ENCODE data around the gene BPIFB6.

BPIFB6 gene

DNA sequence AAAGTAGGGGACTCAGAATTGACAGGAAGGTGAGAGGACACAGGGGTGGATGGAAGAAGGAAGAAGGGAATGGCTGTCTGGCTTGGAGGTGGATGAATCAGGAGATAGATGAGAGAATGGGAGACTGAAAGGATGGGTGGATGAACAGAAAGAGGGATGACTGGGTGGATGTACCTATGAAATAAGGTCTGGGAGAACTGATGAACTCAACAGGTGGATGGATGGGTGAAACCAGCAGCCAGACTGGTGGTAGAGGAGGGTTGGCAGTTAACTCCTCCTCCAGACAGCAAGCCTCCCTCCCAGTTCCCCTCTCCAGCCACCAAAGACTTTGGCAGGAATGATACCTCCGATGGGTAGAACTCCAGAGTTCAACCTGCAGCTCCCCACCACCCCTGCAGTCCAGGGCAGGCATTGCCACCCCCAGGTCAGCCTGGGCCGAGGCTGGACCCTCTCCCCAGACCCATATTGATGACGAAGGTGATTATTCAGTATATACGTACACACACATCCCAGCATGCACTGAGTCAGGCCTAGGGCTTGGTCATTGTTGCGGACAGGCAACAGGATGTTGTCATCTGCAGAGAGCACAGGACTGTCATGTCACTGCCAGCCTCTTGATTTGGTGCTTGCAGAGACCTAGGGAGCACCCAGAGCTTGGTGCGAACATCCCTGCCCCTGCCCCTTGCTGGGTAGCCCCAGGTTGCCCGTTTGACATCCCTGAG, 29.2 kb upstream of the BPIFB6 start:
- no peak for DNase-seq

DNA sequence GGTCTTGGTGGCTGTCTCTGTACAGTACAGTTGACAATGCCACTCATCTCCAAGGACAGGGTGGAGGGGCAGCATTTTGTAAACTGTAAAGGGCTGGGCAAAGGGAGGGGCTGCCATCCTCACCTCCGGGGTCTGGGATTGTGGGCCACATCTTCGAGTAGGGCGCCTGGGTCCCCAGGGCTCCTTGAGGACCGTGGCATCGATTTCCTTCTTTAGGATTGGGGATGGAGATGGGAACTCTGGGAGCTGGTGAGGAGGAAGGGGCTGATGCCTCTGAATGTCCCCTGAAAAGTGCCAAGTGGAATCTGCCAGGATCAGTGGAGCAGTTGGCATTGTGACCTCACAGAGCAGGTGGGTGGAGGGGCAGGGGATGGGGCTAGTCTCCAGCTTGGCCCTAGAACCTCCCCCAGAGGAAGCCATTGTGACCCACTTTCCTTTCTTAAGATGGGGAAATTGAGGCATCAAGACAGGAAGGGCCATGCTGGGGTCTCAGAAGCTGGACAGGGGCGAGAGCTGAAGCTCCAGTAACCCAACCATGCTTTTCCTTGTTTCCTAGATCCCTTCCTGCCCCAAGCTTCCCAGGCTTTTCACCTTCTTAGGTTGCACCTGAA, 27.2 kb upstream of the BPIFB6 start, which contains the start of gene SUN5:
Gene SUN5 (minus strand): TSS at position 293 of the 611 bp plus-strand sequence. CDS start 93 bp downstream, at position 200.
- no peak for DNase-seq

DNA sequence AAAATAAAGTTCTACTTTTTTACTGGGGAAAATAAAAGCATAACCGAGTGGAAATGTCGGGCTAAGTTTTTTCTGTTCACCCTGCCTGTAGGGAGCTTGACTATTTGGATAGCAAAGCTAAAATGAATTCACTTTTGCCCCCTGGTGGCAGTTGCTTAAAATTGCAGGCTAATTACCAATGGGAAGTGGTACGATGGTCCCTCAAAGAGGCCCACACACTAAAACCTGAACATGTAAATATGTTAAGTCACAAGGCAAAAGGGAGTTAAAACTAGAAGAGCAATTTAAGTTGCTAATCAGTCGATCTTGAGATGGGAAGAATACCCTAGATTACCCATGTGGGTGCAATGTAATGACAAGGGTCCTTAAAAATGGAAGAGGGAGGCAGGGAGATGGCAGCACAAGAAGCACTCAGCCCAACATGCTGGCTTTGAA, 26.3 kb upstream of the BPIFB6 start:
- no peak for DNase-seq

DNA sequence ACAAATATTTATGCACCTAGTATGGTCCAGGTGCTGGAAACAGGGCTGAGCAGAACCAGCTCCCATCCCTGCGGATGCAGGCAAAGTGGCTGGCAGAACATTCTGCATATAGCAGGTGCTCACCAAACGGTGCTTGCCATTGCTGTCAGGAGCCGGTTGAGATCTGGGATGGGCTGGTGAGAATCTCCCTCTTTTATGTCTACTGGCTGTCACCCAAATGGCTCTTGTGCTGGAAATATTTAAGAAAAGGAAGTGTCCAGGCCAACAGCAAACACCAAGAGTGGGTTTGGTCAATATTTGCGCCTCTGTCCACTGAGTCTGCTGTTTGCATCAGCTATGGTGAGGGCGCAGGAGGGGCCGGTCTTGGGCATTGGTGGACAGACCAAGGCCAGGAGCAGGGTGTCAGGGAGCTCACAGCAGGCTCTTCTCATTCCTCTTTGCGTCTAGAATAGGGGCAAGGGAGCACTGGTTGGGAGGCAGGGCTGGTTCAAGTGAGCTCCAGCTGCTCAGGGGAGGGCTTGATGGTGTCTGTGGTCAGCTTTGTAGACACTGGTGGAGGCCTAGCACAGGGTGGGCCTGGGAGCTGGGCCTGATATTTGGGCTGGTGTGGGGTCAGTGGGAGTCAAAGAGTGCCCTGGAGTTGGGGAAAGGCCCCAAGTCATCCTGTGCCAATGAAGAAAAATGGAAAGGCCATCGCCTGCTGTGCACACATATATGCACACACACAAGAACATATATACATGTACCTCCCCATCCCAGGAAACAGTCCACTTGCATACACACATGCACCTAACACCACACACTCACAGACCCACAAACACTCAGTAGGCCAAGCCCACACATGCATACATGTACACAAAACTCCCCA, 25.3 kb upstream of the BPIFB6 start:
- DNase-seq = no peak

DNA sequence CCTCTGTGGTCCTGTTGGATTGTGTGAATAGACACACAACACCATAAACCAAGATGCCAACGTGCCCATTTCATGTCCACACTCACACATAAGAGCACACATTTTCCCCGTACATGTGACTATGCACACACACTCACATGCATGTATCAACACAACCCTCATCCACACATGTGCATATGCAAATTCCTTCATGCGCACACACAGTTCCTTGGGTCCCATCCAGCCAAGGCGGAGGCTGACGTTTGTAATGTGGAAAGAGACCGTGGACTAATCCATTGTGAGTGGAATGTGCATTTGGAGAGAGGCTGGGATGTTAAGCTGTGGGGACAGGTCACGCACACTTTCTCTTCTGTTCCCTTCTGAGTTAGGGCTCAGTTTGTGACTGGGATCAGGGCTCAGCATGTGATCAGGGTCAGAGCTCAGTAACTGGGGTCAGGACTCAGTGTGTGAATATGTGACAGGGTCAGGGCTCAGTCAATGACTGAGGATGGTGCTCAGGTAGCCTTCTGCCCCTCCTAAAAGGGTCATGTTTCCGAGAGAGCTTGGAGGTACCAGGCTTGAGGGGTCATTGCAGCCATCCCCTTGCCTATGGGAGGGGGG, 24.6 kb upstream of the BPIFB6 start:
- no peak for DNase-seq

DNA sequence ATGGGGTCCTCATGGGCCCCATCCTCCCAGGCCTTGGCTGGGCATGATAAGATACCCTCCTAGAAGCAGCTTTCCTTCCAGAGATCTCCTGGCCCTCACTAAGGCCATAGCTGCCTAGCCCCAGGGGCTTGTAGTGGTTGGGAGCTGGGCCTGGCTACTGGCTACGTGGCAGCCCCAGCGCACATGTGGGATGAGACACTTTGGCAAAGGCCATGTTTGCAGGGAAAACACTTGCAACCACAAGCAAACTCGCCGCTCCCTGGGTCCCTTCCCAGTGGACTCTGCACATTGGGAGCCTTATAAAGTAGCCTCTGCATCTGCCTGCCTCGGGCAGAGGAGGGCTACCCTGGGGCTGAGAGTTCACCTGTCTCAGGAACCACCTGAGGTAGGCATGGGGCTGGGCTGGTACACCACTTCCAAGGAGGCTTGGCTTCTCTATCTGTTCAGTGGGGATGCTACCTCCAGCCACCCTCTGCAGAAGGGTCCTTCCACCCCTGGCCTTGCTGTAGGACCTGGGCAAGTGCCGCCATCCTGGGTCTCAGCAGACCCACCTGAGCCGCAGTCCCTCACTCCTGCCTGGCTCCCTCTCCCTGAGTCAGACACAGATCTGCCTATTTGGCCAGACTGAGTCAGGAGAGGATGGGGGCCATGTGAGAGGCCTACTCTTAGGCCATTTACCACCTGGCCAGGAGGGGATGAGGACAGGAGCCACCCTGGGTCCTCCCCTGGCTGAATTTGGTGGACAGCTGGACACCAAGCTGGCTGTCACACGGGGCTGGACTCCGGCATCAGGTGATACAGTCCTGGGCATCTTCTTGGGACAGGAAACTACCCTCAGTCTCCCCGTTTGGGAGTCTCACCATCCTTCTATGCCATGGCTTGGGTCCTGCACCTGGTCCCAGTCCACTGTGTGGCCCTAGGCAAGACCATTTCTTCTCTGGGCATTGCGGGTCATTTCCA, 23.8 kb upstream of the BPIFB6 start, which contains the start of gene BPIFB2:
Gene BPIFB2 (plus strand): TSS at position 329 of the 960 bp plus-strand sequence. CDS start 871 bp downstream, outside the sequence.
- no peak for DNase-seq

DNA sequence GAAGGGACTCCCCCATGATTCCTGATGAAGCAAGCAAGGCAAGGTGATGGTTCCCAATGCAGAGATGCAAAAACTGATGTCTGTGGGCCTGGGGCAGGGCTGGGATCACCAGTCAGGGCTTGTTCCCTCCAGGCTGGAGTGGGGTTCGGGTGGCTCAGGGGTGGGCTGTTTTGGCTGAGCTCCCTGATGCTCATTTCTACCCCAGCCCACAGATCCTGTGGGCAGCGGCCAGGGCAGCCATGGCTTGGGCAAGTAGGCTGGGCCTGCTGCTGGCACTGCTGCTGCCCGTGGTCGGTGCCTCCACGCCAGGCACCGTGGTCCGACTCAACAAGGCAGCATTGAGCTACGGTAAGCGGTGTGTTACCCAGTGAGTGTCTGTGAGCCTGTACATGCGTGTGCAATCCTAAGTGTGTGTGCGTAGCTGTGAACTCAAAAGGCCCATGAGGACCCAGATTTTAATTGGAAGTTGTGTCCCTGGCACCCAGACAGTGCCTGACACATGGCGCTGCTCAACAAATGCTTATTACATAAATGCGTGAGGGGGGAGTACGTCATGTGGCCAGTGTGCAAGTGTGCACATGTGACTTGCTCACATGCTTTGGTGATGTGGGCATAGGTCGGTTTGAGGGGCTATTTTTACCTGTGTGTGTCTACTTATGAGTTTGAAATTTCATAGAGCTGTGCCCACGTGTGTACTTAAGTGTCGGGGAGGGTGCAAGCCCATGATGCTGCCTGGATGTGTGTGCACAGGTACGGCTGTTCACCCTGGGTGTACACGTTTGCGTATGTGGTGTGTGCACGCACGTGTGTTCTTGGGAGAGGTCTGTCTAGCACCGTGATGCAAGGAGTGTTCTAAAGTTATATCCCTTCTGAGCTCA, 22.9 kb upstream of the BPIFB6 start:
- DNase-seq = no peak

DNA sequence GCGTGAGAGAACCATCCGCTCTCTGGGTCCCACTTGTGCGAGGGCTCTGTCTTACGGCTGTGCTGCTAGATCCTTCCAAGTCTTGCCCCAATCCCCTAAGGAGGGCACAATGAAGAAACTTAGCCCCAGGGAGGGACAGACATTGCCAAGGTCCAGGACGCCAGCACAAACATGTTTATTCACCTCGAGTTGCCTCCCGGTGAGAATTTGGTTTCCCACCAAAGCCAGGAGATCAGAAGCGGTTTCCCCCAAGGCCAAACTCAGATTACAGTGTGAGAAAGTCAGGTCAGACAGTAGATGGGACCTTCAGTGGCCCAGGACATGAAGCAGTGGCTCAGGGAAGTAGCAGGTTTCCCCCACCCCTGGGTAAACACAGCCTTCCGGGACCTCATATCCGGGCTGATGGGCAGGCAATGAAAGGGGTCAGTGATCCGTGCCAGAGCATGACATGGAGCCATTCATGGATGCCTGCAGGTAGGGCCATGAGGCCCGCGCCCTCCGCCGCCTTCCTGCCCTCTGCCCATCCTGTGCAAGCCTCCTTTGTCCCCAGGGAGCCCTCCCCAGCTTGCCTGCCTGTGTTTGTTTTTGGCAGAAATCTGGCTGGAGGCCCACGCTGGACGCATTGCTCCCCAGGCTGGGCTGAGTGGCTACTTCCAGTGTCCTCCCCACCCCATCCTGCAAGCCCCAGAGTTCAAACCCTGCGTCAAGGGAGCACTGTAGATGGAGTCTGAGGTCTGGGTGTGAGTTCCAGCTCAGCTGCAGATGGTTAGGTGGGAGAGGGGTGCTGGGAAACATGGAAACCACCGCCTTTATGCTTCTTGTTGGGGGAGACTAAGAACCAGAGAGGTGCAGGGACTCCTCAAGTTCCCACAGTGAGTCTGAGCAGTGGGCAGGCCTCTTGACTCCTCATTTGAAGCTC, 22.0 kb upstream of the BPIFB6 start:
- no peak for DNase-seq

DNA sequence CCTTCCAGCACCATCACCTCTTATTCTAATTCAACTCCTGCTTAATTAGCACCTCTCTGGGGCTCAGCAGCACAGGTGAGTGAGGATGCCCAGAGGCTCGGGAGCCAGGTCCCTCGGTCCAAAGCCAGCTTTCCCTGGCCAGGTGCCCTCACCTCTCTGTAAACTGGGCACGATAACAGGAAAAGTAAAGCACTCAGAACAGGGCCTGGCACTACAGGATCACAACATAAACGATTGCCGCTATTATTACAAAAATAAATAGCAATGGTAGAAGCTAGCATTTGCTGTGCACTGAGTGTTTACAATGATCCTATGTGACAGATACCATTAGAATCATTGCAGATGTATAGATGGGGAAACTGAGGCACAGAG, 21.3 kb upstream of the BPIFB6 start:
- DNase-seq = no peak

DNA sequence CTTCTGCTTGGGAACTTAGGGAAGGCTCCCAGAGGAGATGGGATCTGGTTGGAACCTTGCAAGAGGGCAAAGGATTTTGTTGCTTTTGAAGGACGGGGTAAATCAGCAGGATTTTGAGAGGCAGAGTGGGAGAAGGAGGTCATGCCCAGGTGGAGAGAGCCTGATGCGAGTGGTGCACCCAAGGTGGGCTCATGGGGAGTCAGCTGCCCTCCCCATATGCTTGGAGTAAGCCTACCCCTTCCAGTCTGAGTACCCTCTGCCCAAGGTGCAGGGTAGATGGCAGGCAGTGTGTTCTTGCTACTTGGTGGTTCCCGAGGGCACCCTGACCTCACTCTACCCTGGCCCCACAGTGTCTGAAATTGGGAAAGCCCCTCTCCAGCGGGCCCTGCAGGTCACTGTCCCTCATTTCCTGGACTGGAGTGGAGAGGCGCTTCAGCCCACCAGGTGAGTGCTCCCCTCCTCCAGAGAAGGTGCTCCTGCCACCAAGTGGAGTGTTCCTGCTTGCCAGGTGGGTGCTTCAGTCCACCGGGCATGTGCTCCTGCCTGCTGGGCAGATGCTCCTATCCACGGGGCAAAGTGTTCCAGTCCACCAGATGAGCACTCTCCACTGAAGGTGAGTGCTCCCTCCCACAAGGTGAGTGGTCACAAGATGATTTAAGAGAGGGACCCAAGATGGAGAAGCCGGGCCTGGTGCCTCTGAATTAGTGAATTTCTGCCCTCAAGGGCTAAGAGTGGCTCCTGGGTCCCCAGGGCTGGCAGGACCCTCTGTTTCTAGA, 20.6 kb upstream of the BPIFB6 start:
- no peak for DNase-seq

DNA sequence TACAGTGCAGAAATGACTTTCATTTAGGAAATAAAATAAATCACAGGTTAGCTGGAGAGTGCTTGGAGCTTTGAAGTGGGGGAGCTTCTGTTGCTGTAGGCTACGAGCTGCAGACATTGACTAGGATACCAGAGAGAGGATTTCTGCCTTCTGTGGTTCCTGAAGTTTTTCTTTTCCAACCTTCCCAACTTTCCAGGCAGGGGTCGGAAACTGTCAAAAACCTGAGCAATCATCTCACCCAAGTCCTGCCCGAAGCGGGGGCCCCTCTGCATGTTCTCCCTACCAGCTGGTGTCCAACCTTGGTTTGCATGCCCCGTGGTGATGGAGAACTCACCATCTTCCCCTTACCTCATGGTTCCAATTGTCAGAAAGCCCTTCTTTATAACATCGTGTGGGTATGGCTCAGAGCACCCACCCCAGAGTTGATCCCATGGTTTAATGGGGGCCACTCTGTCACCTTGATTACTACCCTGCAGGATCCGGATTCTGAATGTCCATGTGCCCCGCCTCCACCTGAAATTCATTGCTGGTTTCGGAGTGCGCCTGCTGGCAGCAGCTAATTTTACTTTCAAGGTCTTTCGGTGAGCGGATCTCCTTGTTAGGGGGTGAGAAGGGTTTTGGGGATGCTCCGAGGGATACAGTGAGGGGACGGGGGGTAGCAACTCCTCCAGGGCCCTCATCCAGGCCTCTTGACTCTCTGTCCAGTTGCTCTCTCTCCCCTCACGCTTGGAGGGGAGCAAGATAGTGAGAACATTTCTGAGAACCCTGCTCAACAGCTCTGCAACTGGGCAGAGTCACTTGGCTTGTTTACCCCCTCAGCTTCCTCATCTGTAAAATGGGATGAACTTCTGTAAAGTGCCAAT, 18.9 kb upstream of the BPIFB6 start:
- DNase-seq = no peak

DNA sequence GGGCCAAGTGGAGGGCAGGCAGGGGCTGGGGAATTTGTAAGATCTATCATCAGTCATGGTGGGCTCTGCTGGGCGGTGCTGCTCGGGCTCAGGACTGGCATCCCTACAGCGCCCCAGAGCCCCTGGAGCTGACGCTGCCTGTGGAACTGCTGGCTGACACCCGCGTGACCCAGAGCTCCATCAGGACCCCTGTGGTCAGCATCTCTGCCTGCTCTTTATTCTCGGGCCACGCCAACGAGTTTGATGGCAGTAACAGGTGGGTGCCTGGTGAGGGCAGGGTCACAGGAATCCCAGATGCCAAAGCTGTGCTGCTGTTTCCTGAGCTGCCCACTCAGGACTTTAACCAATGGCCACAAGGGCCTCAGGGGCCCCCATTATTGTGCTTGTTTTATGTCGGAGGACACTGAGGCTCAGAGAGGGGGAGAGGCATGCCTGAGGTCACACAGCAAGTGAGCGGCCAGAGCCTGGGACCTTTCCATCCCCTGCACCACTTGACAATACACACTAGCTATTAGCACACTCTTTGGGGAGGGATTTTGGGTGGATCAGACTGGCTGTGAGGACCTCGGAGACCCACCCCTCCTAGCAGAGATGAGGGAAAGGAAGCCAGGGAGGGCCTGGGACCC, 17.6 kb upstream of the BPIFB6 start:
- DNase-seq = no peak

DNA sequence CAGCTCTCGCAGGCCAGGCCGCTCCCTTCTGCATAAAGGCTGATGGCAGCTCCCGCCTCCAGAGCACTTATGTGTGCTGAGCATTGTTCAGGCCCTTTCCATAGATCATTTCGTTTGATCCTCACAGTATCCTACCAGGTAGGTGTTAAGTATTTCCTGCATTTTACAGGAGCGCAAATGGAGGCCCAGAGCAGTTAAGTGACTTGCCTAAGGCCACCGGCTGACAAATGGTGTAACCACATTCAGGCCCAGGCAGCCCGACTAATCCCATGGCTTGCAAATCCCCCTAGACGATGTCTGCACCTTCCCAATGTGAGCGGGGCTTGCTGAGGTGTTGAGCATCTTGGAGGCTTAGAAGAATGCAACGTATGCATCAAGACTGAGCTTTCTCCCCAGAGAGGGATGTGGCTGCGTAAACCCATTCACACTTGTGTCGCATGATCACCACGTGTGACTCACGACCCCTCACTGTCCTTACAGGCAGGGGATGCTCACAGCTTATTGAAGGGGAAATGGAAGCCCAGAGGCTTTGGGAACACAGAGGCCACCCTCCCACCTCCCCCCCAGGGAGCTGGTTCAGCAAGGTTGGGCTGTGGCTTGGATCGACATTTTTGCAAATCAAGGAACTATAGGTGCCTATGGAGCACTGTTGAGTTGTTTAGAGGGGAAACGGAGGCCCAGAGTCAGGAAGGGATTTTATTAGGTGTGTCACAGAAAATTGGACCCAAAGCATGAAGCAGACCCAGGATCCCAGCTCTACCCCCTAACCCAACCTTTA, 16.9 kb upstream of the BPIFB6 start:
- DNase-seq = no peak

DNA sequence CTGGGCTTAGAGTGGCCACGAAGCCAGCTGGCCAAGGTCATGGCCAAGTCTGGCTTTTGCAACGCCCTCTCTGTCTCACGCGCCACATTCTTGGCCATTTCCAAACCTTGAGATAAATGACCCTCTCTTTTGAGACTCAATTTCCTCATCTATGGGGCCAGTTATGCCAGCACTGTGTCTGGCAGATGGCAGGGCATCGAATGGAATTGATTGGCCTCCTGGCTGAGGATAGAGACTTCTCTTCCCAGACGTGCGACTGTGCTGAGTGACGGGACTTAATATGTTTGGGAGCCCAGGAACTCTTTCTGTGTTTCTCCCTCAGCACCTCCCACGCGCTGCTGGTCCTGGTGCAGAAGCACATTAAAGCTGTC, 16.3 kb upstream of the BPIFB6 start:
- DNase-seq = no peak

DNA sequence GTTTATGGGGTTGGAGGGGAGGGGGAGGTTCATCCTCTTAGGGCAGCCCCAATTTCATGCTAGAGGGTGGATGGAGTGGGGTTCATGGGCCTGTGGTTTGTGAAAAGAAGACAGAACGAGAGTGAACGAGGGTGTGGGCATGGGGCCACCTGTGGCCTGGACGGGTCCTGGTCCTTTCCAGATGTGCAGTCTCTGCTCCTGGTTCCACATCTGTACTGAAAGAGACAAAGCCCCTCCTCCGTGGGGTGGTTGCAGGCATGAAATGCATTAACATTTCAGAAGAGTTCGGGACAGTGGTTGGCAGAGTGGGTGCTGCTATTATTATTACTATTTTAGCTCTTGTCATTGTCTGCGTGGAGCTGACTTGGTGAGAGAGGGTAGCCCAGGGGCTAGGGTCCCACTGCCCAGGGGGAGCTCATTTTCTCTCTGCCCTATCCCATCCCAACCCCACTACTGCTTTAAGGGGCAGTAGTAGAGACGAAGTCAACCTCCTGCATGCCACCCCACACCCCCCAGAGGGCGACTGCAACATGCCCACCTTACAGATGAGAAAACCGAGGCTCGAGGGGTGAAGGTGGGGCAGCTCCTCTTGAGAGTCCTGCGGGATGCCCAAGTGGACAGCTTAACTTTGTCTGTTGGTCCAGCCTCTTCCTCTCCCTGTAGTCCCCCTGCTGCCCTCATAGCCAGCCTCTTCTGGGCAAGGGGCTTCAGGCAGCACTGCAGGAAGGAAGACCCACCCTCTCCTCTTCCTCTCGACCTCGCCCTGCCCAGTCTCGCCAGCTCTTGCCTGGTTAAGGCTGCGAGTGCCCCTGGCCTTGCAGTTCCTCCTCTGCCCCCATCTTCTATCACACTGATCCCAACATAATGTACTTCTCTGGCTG, 15.5 kb upstream of the BPIFB6 start:
- DNase-seq = no peak

Measured in activated CD4-positive, alpha-beta T cell treated with anti-CD3 and anti-CD28 coated beads, Interleukin-2, amount 50 U/mL, for 1 hour (primary cell).